Keratinocyte (primary cell): ENCODE data around the gene NEXN. TPM values are rescaled to one million over a fixed set of nuclear protein-coding genes. Genes with fewer than 3 reads are reported as not detected.

ENCODE experiments used
- DNase-seq: peaks from one replicate; pipeline ENCODE4 v3.0.0-alpha.2; 2011; ENCODE audit warnings: low read depth, missing footprints, low spot score
- FAIRE-seq: peaks from 2 replicates; lab custom pipeline; 2011; peaks lifted over from hg19 to GRCh38; lab: Jason Lieb, UNC
- H2AFZ ChIP-seq: 2 replicates; pipeline ENCODE4 v1.6.0; 2012; ENCODE audit warnings: low read length, control low read depth, inconsistent platforms; ENCODE audit not compliant: control insufficient read depth
- H3K27ac ChIP-seq: 2 replicates; pipeline ENCODE4 v1.5.1; 2011; ENCODE audit warnings: low read length; ENCODE audit not compliant: control insufficient read depth, insufficient read depth
- H3K27me3 ChIP-seq: 3 replicates; pipeline ENCODE4 v1.6.0; 2011; ENCODE audit warnings: low read length; ENCODE audit not compliant: control insufficient read depth, insufficient read depth; ENCODE audit errors: extremely low read depth
- H3K36me3 ChIP-seq, 2 experiments: 2 replicates in 1 of 2; 3 replicates in 1 of 2; pipeline ENCODE4 v1.5.1; 2011; ENCODE audit warnings: low read length in 2 of 2, mild to moderate bottlenecking in 1 of 2; ENCODE audit not compliant: control insufficient read depth in 2 of 2, insufficient read depth in 2 of 2; ENCODE audit errors: extremely low read depth in 1 of 2
- H3K4me1 ChIP-seq: 3 replicates; pipeline ENCODE4 v1.5.1; 2011; ENCODE audit warnings: low read length; ENCODE audit not compliant: control insufficient read depth, insufficient read depth; ENCODE audit errors: extremely low read depth
- H3K4me2 ChIP-seq: 3 replicates; pipeline ENCODE4 v1.6.0; 2011; ENCODE audit warnings: low read depth, low read length; ENCODE audit not compliant: control insufficient read depth, insufficient read depth; ENCODE audit errors: extremely low read depth
- H3K4me3 ChIP-seq, 3 experiments: fragments of 200-600 bp in 1 of 3; sonication (generic) in 1 of 3; 2 replicates in 2 of 3; 3 replicates in 1 of 3; pipeline ENCODE4 v1.5.1; 2011 to 2016; ENCODE audit warnings: low read length in 3 of 3, mild to moderate bottlenecking in 3 of 3, control low read depth in 2 of 3, inconsistent platforms in 1 of 3, low read depth in 1 of 3, mixed read lengths in 1 of 3, mixed run types in 1 of 3, moderate library complexity in 1 of 3; ENCODE audit not compliant: control insufficient read depth in 2 of 3, insufficient read depth in 2 of 3; ENCODE audit errors: extremely low read depth in 1 of 3
- H3K79me2 ChIP-seq: 2 replicates; pipeline ENCODE4 v1.6.0; 2012; ENCODE audit warnings: low read length; ENCODE audit not compliant: control insufficient read depth, insufficient read depth
- H3K9ac ChIP-seq: 3 replicates; pipeline ENCODE4 v1.6.0; 2011; ENCODE audit warnings: low read length; ENCODE audit not compliant: control insufficient read depth, insufficient read depth; ENCODE audit errors: extremely low read depth
- H3K9me1 ChIP-seq: 3 replicates; pipeline ENCODE4 v1.6.0; 2011; ENCODE audit warnings: low read length; ENCODE audit not compliant: control insufficient read depth, insufficient read depth; ENCODE audit errors: extremely low read depth
- H3K9me3 ChIP-seq: 2 replicates; pipeline ENCODE4 v1.5.1; 2012; ENCODE audit warnings: low read depth, low read length; ENCODE audit not compliant: control insufficient read depth
- H4K20me1 ChIP-seq: 3 replicates; pipeline ENCODE4 v1.6.0; 2011; ENCODE audit warnings: low read length; ENCODE audit not compliant: control insufficient read depth, insufficient read depth; ENCODE audit errors: extremely low read depth
- CTCF ChIP-seq, 3 experiments: IDR thresholded peaks in 1 of 3; conservative IDR thresholded peaks in 1 of 3; optimal IDR thresholded peaks in 1 of 3; 2 replicates in 2 of 3; 3 replicates in 1 of 3; pipeline versions ENCODE3 to v1.5.1; 2011; ENCODE audit warnings: low read length in 3 of 3, mild to moderate bottlenecking in 3 of 3, moderate library complexity in 2 of 3, control low read depth in 1 of 3, inconsistent platforms in 1 of 3; ENCODE audit not compliant: insufficient read depth in 2 of 3; ENCODE audit errors: extremely low read depth in 1 of 3
- EZH2 ChIP-seq: IDR thresholded peaks from one replicate; pipeline ENCODE4 v1.6.1; 2012; ENCODE audit warnings: inconsistent platforms, mild to moderate bottlenecking, low read length, moderate library complexity
- dilution Hi-C: fragments of 300-500 bp; cut with MboI; formaldehyde crosslinking; loops from one replicate; pipeline ENCODE4 v1.7.0; 2020; ENCODE audit warnings: low sequenced_read_pairs; ENCODE audit not compliant: extremely low pct_ligation_motif_present
- polyA plus RNA-seq, 5 experiments: library from polyadenylated mRNA; depleted of rRNA in 3 of 5; stranded (reverse) in 3 of 5; stranded (forward) in 1 of 5; unstranded in 1 of 5; fragments of >200 nt; gene quantifications; 1 replicate in 1 of 5; 2 replicates in 3 of 5; 3 replicates in 1 of 5; pipeline versions ENCODE4 v1.2.1 to v1.2.3, GENCODE V29; 2011 to 2012; ENCODE audit warnings: missing spikeins in 2 of 5, low read depth in 1 of 5, low replicate concordance in 1 of 5

NEXN gene
- polyA plus RNA-seq, 1 donor (not counting 4 experiments of a cell fraction or from before 2014, with no cell fraction given): 2.3 TPM

GRCh38 chr1:77989744-77990143 is 101.3 kb downstream of the NEXN start:
- dilution Hi-C loops: no loop called here
- DNase-seq (no peak), FAIRE-seq (no peak)
- TF ChIP-seq CTCF (optimal IDR thresholded peaks at IDR 0.05 in 1 of 3, IDR thresholded peaks at IDR 0.05 in 1 of 3, conservative IDR thresholded peaks at IDR 0.05 in 1 of 3; ENCODE audit: extremely low read depth in 1 of 3, insufficient read depth in 2 of 3, low read length in 3 of 3): no peak
- TF ChIP-seq EZH2: no peak
- Histone ChIP-seq H2AFZ (no peak overlapping the region), H3K4me2 (no peak overlapping the region), H3K9ac (no peak overlapping the region), H3K27me3 (no peaks in the 10 kb centered on the region), H3K79me2 (peaks cover 48% of the 10 kb centered on the region), H3K9me1 (no peaks in the 10 kb centered on the region), H3K4me3 (no peak overlapping the region), H3K9me3 (no peaks in the 10 kb centered on the region), H3K4me1 (peaks cover 14% of the 10 kb centered on the region), H3K27ac (no peak overlapping the region), H3K36me3 (peaks cover 0 to 2% of the 10 kb centered on the region in 2 experiments), H4K20me1 (no peaks in the 10 kb centered on the region)

- peaks cover 52% of the 10 kb centered on the region for H3K79me2 ChIP-seq
- H3K4me2 ChIP-seq: no peak overlapping the region
- peaks cover 14% of the 10 kb centered on the region for H3K4me1 ChIP-seq
- no peaks in the 10 kb centered on the region for H3K27me3 ChIP-seq
- peaks cover 0 to 3% of the 10 kb centered on the region in 2 experiments for H3K36me3 ChIP-seq
- DNase-seq: no peak
- H3K27ac ChIP-seq: no peak overlapping the region
- FAIRE-seq: no peak
- H3K9me1 ChIP-seq: no peaks in the 10 kb centered on the region
- no peaks in the 10 kb centered on the region for H4K20me1 ChIP-seq
- no peak overlapping the region for H3K9ac ChIP-seq
- TF ChIP-seq CTCF (optimal IDR thresholded peaks at IDR 0.05 in 1 of 3, IDR thresholded peaks at IDR 0.05 in 1 of 3, conservative IDR thresholded peaks at IDR 0.05 in 1 of 3; ENCODE audit: extremely low read depth in 1 of 3, insufficient read depth in 2 of 3, low read length in 3 of 3): no peak
- H3K9me3 ChIP-seq: no peaks in the 10 kb centered on the region
- no peak overlapping the region for H2AFZ ChIP-seq
- dilution Hi-C loops: no loop called here
- H3K4me3 ChIP-seq: no peak overlapping the region
Observed at GRCh38 chr1:77990629-77991204, 102.3 kb downstream of the NEXN start.
